ENCODE results near the gene STMN3. TPM values are rescaled to one million over a fixed set of nuclear protein-coding genes. Genes with fewer than 3 reads are reported as not detected.

Gene STMN3
- total and polyA plus RNA-seq, 4 donors, result 0.42 to 2.9 (median 0.91) TPM

DNA sequence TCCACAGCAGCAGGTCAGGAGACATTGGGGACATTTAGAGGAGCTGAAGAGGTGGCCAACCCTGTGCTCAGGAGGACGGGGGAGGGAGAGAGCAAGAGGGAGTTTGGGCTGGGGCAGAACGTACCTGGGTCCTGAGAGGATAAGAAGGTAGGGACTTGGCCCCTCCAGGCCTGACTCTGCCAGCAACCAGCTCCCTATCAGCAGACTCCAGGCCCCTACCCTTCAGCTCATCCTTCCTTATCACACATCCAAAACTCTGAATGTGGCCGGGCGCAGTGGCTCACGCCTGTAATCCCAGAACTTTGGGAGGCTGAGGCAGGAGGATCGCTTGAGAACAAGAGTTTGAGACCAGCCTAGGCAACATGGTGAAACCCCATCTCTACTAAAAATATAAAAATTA, 5.0 kb downstream of the STMN3 start:
- no peak overlapping the region for H3K9ac ChIP-seq (ENCODE audit: low read depth in 1 of 2, low read length in 2 of 2)
- peaks cover 0 to 4% (median 0%) of the 10 kb centered on the region in 4 donors for H3K27me3 ChIP-seq (ENCODE audit: control insufficient read depth in 4 of 4, insufficient read depth in 4 of 4, low read length in 3 of 4)
- no peaks in the 10 kb centered on the region for H3K36me3 ChIP-seq (ENCODE audit: control insufficient read depth in 4 of 4, insufficient read depth in 3 of 4, low read depth in 1 of 4, low read length in 3 of 4)
- DNase-seq (ENCODE audit: low spot score), result no peak
- H3K27ac ChIP-seq (ENCODE audit: low read depth in 1 of 2, low read length in 2 of 2), result no peak overlapping the region
- WGBS, result 93% methylated on average over 6 of the region's 6 CpGs
- TF ChIP-seq MAX (IDR thresholded peaks at IDR 0.05), result no peak
- no peak for TF ChIP-seq SP1 (IDR thresholded peaks at IDR 0.05)
- no peak for TF ChIP-seq EGR1 (IDR thresholded peaks at IDR 0.05; ENCODE audit: low read depth in 2 of 2)
- TF ChIP-seq, protein P1, sequence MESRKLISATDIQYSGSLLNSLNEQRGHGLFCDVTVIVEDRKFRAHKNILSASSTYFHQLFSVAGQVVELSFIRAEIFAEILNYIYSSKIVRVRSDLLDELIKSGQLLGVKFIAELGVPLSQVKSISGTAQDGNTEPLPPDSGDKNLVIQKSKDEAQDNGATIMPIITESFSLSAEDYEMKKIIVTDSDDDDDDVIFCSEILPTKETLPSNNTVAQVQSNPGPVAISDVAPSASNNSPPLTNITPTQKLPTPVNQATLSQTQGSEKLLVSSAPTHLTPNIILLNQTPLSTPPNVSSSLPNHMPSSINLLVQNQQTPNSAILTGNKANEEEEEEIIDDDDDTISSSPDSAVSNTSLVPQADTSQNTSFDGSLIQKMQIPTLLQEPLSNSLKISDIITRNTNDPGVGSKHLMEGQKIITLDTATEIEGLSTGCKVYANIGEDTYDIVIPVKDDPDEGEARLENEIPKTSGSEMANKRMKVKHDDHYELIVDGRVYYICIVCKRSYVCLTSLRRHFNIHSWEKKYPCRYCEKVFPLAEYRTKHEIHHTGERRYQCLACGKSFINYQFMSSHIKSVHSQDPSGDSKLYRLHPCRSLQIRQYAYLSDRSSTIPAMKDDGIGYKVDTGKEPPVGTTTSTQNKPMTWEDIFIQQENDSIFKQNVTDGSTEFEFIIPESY (IDR thresholded peaks at IDR 0.05), result no peak
- no peak for TF ChIP-seq JUND (IDR thresholded peaks at IDR 0.05)
- TF ChIP-seq CTCF (IDR thresholded peaks at IDR 0.05; ENCODE audit: low read depth, low read length, missing input control), result no peak
- TF ChIP-seq HNF4G (IDR thresholded peaks at IDR 0.05), result no peak
- TF ChIP-seq NR2F2 (IDR thresholded peaks at IDR 0.05), result no peak
- no peak for TF ChIP-seq FOXA1 (IDR thresholded peaks at IDR 0.05)
- H3K4me3 ChIP-seq (ENCODE audit: low read depth in 1 of 3, low read length in 3 of 3), result no peak overlapping the region
- peaks cover 0 to 13% (median 6%) of the 10 kb centered on the region in 4 donors for H3K4me1 ChIP-seq (ENCODE audit: control insufficient read depth in 4 of 4, insufficient read depth in 4 of 4, low read length in 3 of 4)
- no peaks in the 10 kb centered on the region for H3K9me3 ChIP-seq (ENCODE audit: control insufficient read depth in 4 of 4, low read length in 3 of 4)

DNA sequence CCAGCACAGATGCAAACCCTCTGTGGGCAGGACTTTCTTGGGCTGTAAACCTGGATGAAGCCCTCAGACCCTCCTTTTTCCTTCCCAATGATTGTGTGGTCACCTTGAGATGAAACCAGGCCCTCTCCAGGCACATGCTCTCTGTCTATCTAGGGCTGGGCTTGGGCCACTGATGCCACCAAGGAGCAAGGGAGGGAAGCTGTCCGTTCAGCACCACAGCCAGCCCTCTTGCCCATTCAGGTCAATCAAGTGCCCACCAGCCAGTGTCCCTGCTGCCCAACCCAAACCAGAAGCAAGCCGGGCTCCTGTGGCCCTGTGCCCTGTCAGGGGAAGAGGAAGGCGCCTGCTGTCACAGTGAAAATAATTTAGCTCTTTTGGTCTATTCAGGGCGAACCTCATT, 8.0 kb downstream of the STMN3 start:
- DNase-seq (ENCODE audit: low spot score), result no peak
- H3K27me3 ChIP-seq (ENCODE audit: control insufficient read depth in 4 of 4, insufficient read depth in 4 of 4, low read length in 3 of 4), result no peaks in the 10 kb centered on the region
- no peaks in the 10 kb centered on the region for H3K36me3 ChIP-seq (ENCODE audit: control insufficient read depth in 4 of 4, insufficient read depth in 3 of 4, low read depth in 1 of 4, low read length in 3 of 4)
- H3K4me1 ChIP-seq (ENCODE audit: control insufficient read depth in 4 of 4, insufficient read depth in 4 of 4, low read length in 3 of 4), result peaks cover 0 to 10% (median 7%) of the 10 kb centered on the region in 4 donors
- H3K9ac ChIP-seq (ENCODE audit: low read depth in 1 of 2, low read length in 2 of 2), result no peak overlapping the region
- TF ChIP-seq FOXA2 (IDR thresholded peaks at IDR 0.05) (no peak), TAF1 (conservative IDR thresholded peaks at IDR 0.05) (no peak), RXRA (IDR thresholded peaks at IDR 0.05) (no peak), HNF4G (IDR thresholded peaks at IDR 0.05) (no peak), SP1 (IDR thresholded peaks at IDR 0.05) (no peak), NR2F2 (IDR thresholded peaks at IDR 0.05) (no peak), CTCF (IDR thresholded peaks at IDR 0.05; ENCODE audit: low read depth, low read length, missing input control) (no peak), RAD21 (IDR thresholded peaks at IDR 0.05) (no peak), HNF4A (conservative IDR thresholded peaks at IDR 0.05) (no peak), GABPA (IDR thresholded peaks at IDR 0.05 in 1 of 2, conservative IDR thresholded peaks at IDR 0.05 in 1 of 2) (no peak), EGR1 (IDR thresholded peaks at IDR 0.05; ENCODE audit: low read depth in 2 of 2) (no peak), YY1 (IDR thresholded peaks at IDR 0.05) (no peak), JUND (IDR thresholded peaks at IDR 0.05) (no peak), MAX (IDR thresholded peaks at IDR 0.05) (no peak), FOXA1 (IDR thresholded peaks at IDR 0.05) (no peak)
- TF ChIP-seq, protein P2, sequence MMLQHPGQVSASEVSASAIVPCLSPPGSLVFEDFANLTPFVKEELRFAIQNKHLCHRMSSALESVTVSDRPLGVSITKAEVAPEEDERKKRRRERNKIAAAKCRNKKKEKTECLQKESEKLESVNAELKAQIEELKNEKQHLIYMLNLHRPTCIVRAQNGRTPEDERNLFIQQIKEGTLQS (IDR thresholded peaks at IDR 0.05), result no peak
- TF ChIP-seq, protein P3, sequence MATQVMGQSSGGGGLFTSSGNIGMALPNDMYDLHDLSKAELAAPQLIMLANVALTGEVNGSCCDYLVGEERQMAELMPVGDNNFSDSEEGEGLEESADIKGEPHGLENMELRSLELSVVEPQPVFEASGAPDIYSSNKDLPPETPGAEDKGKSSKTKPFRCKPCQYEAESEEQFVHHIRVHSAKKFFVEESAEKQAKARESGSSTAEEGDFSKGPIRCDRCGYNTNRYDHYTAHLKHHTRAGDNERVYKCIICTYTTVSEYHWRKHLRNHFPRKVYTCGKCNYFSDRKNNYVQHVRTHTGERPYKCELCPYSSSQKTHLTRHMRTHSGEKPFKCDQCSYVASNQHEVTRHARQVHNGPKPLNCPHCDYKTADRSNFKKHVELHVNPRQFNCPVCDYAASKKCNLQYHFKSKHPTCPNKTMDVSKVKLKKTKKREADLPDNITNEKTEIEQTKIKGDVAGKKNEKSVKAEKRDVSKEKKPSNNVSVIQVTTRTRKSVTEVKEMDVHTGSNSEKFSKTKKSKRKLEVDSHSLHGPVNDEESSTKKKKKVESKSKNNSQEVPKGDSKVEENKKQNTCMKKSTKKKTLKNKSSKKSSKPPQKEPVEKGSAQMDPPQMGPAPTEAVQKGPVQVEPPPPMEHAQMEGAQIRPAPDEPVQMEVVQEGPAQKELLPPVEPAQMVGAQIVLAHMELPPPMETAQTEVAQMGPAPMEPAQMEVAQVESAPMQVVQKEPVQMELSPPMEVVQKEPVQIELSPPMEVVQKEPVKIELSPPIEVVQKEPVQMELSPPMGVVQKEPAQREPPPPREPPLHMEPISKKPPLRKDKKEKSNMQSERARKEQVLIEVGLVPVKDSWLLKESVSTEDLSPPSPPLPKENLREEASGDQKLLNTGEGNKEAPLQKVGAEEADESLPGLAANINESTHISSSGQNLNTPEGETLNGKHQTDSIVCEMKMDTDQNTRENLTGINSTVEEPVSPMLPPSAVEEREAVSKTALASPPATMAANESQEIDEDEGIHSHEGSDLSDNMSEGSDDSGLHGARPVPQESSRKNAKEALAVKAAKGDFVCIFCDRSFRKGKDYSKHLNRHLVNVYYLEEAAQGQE (IDR thresholded peaks at IDR 0.05), result no peak
- TF ChIP-seq, protein P1 (IDR thresholded peaks at IDR 0.05), result no peak
- 70% methylated on average over 4 of the region's 4 CpGs for WGBS
- no peak overlapping the region for H3K27ac ChIP-seq (ENCODE audit: low read depth in 1 of 2, low read length in 2 of 2)
- no peak overlapping the region for H3K4me3 ChIP-seq (ENCODE audit: low read depth in 1 of 3, low read length in 3 of 3)
- no peaks in the 10 kb centered on the region for H3K9me3 ChIP-seq (ENCODE audit: control insufficient read depth in 4 of 4, low read length in 3 of 4)
